GM12878 (cell line): ENCODE data around the gene NUB1. TPM values are rescaled to one million over a fixed set of nuclear protein-coding genes. Genes with fewer than 3 reads are reported as not detected.

Experiments used
- CHD4 ChIP-seq: fragments of 200-600 bp; sonication (generic); IDR thresholded peaks from 2 replicates; pipeline ENCODE4 v1.6.1; 2016; ENCODE audit warnings: mild to moderate bottlenecking
- EZH2 ChIP-seq: IDR thresholded peaks from 2 replicates; pipeline ENCODE4 v1.6.1; 2012; ENCODE audit warnings: low read depth, mild to moderate bottlenecking, control low read depth, inconsistent platforms, low read length, borderline replicate concordance; ENCODE audit not compliant: control insufficient read depth
- MAX ChIP-seq: IDR thresholded peaks from 2 replicates; pipeline ENCODE4 v1.6.1; 2012; ENCODE audit warnings: low read depth, low read length, improper control_type of control experiment
- MTA2 ChIP-seq: fragments of 450-650 bp; IDR thresholded peaks from 2 replicates; pipeline ENCODE4 v1.6.1; 2016; ENCODE audit warnings: low read depth, mild to moderate bottlenecking, moderate library complexity
- NFYB ChIP-seq: IDR thresholded peaks from 2 replicates; pipeline ENCODE4 v1.6.1; 2011; ENCODE audit warnings: low read depth, mild to moderate bottlenecking, low read length, improper control_type of control experiment, moderate library complexity; ENCODE audit not compliant: insufficient read depth
- RELA ChIP-seq: fragments of 450-650 bp; IDR thresholded peaks from 2 replicates; pipeline ENCODE4 v1.8.0; 2014; ENCODE audit warnings: borderline replicate concordance; ENCODE audit not compliant: partially characterized antibody
- SUPT20H ChIP-seq: IDR thresholded peaks from 2 replicates; pipeline ENCODE4 v1.6.1; 2011; ENCODE audit warnings: low read depth, mild to moderate bottlenecking, low read length, moderate library complexity, borderline replicate concordance; ENCODE audit not compliant: control insufficient read depth
- TBL1XR1 ChIP-seq: IDR thresholded peaks from 2 replicates; pipeline ENCODE4 v1.6.1; 2012; ENCODE audit warnings: low read depth, low read length, improper control_type of control experiment
- ZSCAN29 ChIP-seq: fragments of 450-650 bp; IDR thresholded peaks from 2 replicates; pipeline ENCODE4 v1.6.1; 2017; ENCODE audit warnings: mild to moderate bottlenecking, moderate library complexity
- polyA plus RNA-seq, 11 experiments: library from polyadenylated mRNA; depleted of rRNA in 4 of 11; unstranded in 6 of 11; stranded (reverse) in 5 of 11; fragments of >200 nt; fragmentation: Nextera tagmentation in 4 of 11; fragmentation: Illumina TruSeq in 1 of 11; extraction: Ambion mirVana in 4 of 11; extraction: Trizol in 1 of 11; gene quantifications; 1 replicate in 1 of 11; 2 replicates in 10 of 11; pipeline versions ENCODE4 v1.2.1 to v1.2.3, GENCODE V29; 2011 to 2016; ENCODE audit warnings: inconsistent platforms in 2 of 11, missing spikeins in 2 of 11, low read depth in 1 of 11
- total RNA-seq, 4 experiments: library from RNA; depleted of rRNA in 3 of 4; stranded (reverse); fragments of >200 nt in 3 of 4; fragmentation: Illumina TruSeq in 1 of 4; extraction: Trizol in 1 of 4; gene quantifications; 2 replicates each; pipeline versions ENCODE4 v1.2.1 to v1.2.3, GENCODE V29; 2013 to 2021
- TF ChIP-seq, protein P1 (sequence below): fragments of 450-650 bp; IDR thresholded peaks from 2 replicates; pipeline ENCODE4 v1.6.1; 2016; ENCODE audit warnings: mild to moderate bottlenecking

The NUB1 gene
- total and polyA plus RNA-seq, 10 of the 15 experiments (the other 5 are each of a cell fraction or from before 2014, with no cell fraction given) = 24.1 to 102 (median 49.0) TPM

DNA sequence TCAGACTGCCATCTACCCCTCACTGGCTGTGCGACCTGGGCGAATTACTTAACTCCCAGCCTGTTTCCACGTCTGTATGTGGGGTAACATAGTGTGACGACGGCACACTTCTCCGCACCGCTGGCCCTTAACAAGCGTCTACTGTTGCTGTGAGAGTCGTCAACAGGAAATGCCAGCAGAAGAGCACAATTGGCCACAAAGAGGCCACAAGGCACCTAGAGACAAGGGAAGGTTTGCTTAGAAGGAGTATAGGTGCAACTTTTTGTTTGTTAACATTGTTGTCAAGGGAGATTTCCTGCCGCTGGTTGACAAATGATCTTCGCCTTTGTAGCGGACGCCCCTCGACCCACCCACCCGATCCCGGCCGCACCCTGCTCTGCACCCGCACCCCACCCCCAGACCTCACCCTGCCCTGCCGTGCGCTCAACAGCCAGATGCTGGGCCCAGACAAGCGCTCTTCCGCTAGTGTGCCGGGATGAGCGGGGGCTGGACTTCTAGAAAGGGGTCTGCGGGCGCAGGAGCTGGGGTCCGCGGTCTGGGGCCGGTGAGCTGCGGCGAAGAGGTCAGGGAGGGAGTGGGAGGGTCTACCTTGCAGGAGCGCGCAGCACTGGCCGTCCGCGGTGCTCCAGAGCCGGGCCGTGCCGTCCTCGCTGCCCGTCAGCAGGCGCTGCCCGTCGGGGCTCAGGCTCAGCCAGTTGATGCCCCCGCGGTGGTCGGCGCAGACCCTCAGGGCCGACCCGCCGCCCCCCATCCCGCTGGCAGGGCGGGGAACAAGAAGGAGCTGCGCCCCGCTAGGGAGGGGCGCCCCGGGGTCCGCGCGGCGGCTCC, 67.4 kb downstream of the NUB1 start (continued):
- TF ChIP-seq NFYB (0 out of 2 replicates have a peak, but pooled peaks have one; percentile 27), CHD4 (no peak), MTA2 (0 out of 2 replicates have a peak, but pooled peaks have one; percentile 12), RELA (no peak), SUPT20H (no peak), TBL1XR1 (no peak), ZSCAN29 (no peak), MAX (no peak), EZH2 (no peak)
- TF ChIP-seq, protein P1, sequence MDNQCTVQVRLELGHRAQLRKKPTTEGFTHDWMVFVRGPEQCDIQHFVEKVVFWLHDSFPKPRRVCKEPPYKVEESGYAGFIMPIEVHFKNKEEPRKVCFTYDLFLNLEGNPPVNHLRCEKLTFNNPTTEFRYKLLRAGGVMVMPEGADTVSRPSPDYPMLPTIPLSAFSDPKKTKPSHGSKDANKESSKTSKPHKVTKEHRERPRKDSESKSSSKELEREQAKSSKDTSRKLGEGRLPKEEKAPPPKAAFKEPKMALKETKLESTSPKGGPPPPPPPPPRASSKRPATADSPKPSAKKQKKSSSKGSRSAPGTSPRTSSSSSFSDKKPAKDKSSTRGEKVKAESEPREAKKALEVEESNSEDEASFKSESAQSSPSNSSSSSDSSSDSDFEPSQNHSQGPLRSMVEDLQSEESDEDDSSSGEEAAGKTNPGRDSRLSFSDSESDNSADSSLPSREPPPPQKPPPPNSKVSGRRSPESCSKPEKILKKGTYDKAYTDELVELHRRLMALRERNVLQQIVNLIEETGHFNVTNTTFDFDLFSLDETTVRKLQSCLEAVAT = no peak
